HL-60 (cell line): ENCODE results near the gene MRM1.

Experiments used
- GABPA ChIP-seq: IDR thresholded peaks from 2 replicates; pipeline ENCODE4 v1.6.1; 2012; ENCODE audit warnings: low read depth
- POLR2AphosphoS5 ChIP-seq: IDR thresholded peaks from 2 replicates; pipeline ENCODE4 v1.6.1; 2012; ENCODE audit warnings: low read depth
- TF ChIP-seq, protein P1 (sequence below): IDR thresholded peaks from one replicate; pipeline ENCODE4 v1.5.1; 2011; ENCODE audit warnings: low read length, control low read depth, inconsistent platforms; ENCODE audit not compliant: insufficient read depth

DNA sequence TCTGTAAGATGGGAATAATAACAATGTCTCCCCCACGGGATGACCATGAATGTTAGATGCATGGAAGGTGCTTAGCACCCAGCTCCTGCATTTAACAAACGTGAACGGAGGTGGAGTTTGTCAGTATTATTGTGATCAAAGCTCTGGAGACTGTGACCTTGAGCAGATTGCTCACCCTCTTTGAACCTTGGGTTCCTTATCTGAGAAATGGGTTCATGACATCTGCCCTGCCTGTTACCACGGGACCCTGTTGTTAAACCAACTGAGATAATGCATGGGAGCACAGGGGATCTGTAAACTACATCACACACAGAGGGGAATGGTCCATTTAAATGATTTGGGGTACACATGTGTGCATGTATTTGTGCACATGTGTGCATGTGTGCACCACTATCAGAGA, 29.6 kb downstream of the MRM1 start:
- TF ChIP-seq, protein P1, sequence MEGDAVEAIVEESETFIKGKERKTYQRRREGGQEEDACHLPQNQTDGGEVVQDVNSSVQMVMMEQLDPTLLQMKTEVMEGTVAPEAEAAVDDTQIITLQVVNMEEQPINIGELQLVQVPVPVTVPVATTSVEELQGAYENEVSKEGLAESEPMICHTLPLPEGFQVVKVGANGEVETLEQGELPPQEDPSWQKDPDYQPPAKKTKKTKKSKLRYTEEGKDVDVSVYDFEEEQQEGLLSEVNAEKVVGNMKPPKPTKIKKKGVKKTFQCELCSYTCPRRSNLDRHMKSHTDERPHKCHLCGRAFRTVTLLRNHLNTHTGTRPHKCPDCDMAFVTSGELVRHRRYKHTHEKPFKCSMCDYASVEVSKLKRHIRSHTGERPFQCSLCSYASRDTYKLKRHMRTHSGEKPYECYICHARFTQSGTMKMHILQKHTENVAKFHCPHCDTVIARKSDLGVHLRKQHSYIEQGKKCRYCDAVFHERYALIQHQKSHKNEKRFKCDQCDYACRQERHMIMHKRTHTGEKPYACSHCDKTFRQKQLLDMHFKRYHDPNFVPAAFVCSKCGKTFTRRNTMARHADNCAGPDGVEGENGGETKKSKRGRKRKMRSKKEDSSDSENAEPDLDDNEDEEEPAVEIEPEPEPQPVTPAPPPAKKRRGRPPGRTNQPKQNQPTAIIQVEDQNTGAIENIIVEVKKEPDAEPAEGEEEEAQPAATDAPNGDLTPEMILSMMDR, result no peak
- TF ChIP-seq POLR2AphosphoS5, result no peak
- TF ChIP-seq GABPA, result no peak
